Stimulated activated CD4-positive, alpha-beta T cell treated with anti-CD3 and anti-CD28 coated beads, Interleukin-15, amount 100 ng/mL, for 1 hour (primary cell): ENCODE results near the gene VGLL4.

Experiments
- DNase-seq, 2 donors: peaks; one replicate each; pipeline ENCODE4 v3.0.0-alpha.2; 2020; ENCODE audit warnings: low read depth in 1 of 2, low spot score in 1 of 2

Gene VGLL4

GRCh38 chr3:11653298-11654055 lies 9.8 kb upstream of the VGLL4 start:
- no peak for DNase-seq

DNA sequence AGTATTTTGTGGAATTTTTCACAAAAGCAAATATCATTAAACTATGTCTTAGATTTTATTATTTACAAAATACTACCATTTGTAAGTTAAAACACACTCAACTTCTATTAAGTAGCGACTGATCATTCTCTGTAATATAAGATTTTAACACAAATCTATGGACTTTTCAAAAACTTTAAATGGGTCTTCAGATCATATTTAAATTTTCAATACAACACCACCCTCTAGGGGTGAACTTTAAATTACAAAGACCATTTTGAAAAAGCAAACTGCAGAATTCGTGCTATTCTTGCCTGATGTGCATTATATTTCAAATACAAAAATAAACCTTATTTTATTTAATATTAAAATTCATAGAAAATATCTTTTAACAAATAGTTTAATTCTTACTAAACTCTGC lies 8.2 kb upstream of the VGLL4 start:
- DNase-seq, result no peak

- DNase-seq, result no peak
Observed at GRCh38 chr3:11651477-11651876, 7.8 kb upstream of the VGLL4 start.

DNA sequence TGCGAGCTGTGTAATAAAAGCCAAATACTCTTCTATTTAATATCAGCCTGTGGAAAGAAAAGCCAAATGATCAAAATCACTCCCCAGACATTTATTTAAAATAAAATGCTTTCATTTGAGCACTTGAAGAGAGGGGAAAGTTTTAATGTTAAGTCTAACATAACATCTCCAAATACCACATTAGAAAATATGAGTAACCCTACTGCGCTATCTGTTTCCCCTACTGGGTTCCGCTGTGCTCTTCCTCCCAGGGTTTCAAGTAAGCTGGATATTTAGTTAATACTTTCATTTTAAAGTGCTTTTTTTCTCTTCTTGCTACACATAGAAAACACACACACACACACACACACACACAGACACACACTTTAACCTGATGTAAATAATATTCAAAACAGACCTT lies 6.7 kb upstream of the VGLL4 start:
- no peak for DNase-seq

GRCh38 chr3:11648735-11649134 lies 5.0 kb upstream of the VGLL4 start:
- no peak for DNase-seq

DNA sequence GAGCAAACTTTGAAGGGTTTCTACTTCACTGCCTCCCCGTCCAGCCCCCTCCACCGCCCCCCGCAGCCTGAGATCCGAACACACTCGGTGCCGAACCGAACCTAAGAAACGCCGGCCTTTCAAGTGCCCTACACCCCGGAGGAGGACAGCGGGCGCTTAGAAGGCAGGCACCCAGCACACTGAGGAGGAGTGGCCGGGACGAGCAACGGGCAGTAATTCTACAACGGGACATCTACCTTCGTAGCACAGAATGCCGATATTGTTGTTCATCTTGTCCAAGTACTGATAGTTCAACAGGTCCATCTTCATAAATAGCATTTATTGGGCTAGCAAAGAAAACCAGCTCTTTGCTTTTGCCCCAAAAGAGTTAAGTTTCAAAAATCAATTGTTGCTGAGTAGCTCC lies 513 bp downstream of the VGLL4 start:
- peak in 1 of 2 donors; percentile 9 for DNase-seq

DNA sequence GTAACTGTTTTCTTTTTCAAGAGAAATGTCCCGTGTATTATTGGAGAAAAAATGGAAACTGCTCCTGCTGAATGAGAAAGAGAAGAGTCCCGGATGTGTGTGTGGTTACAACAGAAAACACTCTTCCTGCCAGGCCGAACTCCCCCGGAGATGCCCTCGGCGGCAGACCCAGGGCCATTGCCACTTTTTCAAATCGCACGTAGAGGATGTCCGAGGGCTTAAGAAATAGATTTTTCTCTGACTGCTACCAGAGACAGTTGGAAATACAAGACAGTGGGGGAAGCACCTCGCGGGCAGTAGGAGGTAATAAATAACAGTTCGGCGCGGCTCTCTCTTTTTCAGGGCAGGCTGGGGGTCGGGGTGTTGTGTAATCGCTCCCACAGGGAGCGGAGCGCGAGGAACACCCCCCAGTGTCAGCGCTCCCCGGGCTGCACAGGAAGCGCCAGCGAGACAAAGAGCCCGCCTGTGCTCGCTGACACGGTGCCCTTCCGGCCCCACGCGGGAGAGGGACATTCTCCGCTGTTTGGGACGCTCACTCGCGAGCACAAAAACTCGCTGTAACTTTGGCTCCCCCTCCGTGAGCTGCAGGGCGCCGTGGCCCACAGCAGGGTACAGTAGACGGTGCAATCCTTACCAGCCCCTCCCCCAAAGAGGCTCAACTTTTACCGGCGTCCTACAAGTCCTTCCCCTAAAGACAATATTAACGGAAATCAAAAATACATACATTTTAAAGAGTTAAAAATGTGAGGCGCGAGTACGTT lies 1.1 kb downstream of the VGLL4 start:
- DNase-seq, result peak; percentile 28 to 35

DNA sequence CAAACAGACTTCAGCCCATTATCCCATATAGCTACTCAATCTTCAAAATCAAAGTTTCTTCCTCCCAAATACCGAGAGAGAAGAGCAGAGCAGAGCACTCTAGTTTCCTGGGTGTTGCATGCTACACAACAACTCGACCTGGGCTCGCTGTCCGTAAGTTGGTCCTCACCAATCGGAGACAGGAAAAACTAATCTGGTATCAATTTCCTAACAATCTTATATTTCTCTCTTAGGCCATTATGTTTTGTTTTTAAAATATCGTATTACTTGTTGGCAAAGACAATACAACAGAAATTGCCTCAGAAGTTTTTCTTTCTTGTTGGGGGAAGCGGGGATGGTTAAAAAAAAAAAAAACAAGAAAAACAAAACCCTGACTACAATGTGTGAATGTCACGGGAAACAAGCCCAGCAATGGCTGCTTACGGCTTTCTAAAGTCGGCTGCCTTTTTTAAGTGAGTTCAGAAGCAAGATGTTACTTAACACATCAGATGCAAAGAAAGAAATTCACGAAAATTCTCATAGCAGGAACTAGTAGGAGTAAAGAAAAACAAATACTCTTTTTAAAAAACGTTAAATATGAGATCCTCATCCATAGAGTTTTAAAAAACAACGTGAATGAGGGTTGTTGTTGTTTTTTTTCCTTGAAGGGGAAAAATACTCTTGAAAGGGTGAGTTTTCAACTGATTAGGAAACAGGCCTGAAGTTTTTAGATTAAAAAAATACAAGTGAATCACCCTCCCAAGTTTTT lies 1.9 kb downstream of the VGLL4 start:
- DNase-seq, result no peak

GRCh38 chr3:11641316-11641682 lies 2.4 kb downstream of the VGLL4 start:
- no peak for DNase-seq

DNA sequence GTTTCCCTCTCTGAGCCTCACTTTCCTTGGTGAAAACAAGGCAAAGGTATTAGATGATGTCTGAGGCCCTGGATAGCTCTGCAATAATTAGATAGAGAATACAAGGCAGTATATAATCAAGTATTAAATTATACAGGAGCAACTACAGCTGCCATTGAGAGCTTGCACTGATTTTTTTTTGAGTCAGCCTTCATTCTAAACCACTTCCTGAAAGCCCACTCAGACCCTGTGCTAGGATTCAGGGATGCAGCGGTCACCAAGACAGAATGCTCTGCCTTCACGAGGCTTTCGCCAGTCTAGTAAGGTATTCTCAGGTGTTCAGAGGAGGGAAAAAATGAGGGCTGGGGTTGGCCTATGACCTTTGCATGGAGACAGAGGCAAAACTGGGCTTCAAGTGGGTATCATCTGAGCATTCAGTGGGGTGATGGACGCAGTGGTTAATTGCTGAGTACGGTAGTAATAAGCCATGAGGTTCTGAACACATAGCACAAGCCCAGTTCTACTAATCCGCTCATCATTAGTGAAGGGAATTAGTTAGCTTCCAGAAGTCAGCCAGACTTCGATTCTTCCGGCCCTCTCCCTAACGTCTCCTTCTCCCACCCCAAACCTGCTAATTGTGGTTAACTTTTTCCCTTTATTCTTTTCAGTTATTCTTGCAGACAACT lies 3.6 kb downstream of the VGLL4 start:
- DNase-seq, result no peak

- no peak for DNase-seq
Observed at GRCh38 chr3:11638495-11639358, 5.0 kb downstream of the VGLL4 start.

DNA sequence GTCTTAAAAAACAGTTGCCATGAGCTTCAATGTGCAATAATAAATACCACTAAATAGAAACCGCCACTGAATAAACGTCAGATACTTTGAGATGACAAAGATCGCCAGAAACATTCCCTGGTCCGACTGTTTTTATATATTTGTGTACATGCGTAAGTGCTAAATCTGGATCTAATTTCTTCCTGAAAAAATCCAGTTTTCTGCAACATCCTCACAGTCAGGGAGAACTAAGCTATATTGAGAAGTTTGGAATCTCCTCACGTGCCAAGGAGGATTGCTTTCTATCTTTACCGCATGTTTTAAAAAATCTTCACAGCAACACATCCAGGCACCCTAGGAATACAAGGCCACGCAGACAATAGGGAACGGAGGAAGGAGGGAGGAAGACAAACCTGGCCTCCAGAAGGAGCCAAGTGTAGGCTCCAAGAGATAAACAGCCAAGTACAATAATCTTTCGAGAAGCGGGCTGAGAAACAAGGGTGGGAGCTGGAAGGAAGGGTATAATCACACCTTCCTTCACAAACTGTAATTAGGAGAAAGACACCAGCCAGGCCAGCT lies 5.7 kb downstream of the VGLL4 start:
- DNase-seq, result no peak

- no peak for DNase-seq
Observed at GRCh38 chr3:11636394-11636770, 7.3 kb downstream of the VGLL4 start.

GRCh38 chr3:11635680-11636393 lies 7.9 kb downstream of the VGLL4 start:
- no peak for DNase-seq

DNA sequence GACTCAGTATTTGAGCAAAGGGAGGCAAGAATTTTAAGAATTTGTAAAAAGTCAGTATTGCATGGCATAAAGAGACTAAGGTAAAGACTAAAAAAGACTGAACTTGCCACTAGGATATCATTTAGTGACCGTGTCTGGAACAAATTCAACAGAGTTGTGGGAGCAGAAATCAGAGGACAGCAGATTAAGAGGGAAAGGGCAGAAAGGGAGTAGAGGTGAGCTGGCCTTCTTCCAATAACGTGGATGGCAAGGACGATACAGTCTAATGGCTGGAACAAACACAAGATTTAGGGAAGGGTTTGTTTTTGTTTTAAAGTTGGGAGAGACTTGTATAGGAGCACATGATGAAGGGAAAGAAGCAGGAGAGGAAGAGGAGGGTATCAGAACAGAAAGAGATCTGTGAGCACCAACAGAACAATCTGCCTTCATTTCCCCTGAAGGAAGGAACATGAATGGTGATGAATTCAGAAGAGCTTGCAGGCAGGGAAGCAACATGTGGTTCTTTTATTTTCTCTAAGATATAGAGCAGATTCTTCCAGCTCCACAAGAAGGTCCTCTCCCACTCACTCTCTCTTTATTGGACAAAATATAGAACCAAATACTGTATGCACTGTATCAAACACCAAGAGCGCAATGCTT lies 8.6 kb downstream of the VGLL4 start:
- DNase-seq, result no peak

DNA sequence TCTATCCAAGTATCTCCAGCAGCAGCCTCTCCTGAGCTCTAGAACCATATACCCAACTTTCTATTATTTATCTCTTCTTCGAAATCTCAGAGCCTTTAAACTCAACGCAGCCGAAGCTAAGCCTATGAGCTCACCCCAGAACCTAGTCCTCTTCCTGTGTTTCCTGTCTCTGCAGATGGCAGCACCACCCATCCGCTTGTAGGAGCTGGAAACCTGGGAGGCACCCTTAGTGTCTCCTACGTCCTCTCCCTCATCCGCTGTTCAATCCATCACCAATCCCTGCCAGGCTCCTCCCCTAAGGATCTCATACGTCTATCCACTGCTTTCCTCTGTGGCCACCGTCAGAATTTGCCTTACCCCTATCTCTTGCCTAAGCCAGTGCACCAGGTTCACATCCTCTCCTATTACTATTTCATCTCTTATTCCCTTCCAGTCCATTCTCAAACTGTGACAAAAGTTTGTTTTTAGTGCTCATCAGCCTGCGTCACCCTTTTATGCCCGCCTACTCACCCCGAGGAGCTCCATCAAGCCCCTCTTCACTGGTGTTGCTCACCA lies 9.6 kb downstream of the VGLL4 start:
- DNase-seq, result no peak

DNA sequence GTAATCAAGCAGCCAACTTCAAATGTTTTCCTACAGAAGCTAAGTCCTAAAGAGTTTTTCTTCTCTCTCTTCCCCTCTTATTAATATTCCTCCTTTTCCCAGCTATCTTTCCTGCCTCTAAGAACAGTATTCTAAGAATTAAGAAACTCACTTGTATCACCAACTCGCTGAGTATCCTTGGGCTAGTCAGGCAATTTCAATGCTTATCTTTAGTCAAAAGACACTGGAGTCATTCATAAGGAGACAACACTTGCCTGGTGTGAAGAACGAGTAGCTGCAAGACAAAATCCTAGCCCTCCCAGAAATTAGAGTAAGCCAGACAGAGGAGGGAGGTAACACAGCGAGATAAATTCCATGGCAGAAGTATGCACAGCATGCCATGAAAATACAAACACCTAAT lies 10.7 kb downstream of the VGLL4 start:
- DNase-seq, result no peak

GRCh38 chr3:11632564-11632963 lies 11.2 kb downstream of the VGLL4 start:
- DNase-seq, result no peak

GRCh38 chr3:11631820-11632219 lies 11.9 kb downstream of the VGLL4 start:
- no peak for DNase-seq
